ENCODE measurements around the gene DNAJC1.
"Not testable (repeated sequence)": the region's sequence is repeated elsewhere in the genome, so short reads cannot be mapped to it uniquely, and the experiment has no call there.

Gene DNAJC1

DNA sequence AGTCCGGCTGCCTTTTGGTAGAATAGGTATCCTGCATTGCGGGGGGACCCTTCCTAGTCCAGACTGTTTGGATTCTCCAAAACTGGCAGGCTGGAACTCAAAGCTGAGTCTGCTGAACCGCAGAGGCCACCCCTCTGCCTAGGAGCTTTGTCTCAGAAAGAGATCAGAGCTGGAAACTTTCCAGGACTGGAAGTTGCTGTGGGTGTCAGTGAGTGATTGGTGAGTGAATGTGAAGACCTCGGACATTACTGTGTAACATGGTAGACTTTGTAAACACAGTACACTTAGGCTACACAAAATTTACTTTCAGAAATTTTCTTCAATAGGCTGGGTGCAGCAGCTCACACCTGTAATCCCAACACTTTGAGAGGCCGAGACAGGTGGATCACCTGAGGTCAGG lies 103.8 kb downstream of the DNAJC1 start:
- DNase-seq = no peak

DNA sequence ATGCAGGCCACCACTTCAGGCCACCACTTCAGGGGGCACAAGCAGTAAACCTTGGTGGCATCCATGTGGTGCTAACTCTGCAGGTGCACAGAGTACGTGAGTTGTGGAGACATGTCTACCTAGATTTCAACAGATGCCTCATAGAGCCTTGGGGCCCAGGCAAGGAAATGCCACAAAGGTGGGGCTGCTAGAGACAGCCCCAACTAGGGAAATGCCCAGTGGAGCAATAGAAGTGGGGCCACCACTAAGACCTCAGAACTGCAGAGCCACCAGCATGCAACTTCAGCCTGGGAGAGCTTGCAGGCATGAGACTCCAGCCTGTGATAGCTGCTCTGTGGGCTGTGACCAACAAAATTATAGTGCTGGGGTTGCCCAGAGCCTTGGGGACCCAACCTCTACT lies 107.6 kb downstream of the DNAJC1 start:
- DNase-seq = no peak

DNA sequence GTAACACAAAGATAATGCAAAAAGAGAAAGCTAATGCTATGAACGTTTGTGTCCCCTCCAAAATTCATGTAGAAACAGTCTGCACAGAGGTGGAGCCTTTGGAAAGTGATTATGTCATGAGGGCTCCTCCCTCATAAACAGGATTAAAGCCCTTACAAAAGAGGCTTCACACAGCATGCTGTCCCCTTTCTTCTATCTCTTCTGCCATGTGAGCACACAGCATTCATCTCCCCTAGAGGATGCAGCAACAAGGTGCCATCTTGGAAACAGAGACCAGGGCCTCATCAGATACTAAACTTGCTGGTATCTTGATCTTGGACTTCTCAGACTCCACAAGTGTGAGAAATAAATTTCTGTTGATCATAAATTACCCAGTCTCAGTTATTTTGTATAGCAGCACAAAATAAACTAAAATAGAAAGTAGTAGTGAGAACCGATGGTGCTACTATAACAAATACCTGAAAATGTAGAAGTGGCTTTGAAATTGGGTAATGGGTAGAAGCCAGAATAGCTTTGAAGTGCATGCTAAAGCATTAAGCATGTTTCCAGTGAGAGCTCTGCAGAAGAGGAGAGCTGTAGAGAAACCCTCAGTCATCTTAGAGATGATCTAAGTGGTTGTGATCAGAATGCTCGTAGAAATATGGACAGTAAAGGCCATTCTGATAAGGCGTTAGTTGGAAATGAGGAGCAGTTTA lies 108.7 kb downstream of the DNAJC1 start:
- DNase-seq = no peak

DNA sequence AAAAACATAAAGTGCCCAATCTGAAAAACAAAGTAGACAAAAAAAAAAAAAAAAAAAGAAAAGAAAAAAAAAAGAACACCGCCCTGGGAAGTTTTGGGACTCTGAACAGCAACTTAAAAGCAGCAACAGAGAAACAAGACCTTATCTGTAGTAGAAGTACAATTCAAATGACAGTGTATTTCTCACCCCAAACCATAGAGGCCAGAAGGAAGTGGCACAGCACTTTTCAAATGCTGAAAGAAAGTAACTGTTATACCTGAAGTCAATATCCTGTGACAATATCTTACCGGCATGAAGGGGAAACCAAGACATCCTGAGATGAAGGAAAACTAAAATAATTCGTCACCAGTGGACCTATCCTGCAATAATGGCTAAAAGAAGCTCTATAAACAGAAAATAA lies 112.1 kb downstream of the DNAJC1 start:
- DNase-seq = no peak

DNA sequence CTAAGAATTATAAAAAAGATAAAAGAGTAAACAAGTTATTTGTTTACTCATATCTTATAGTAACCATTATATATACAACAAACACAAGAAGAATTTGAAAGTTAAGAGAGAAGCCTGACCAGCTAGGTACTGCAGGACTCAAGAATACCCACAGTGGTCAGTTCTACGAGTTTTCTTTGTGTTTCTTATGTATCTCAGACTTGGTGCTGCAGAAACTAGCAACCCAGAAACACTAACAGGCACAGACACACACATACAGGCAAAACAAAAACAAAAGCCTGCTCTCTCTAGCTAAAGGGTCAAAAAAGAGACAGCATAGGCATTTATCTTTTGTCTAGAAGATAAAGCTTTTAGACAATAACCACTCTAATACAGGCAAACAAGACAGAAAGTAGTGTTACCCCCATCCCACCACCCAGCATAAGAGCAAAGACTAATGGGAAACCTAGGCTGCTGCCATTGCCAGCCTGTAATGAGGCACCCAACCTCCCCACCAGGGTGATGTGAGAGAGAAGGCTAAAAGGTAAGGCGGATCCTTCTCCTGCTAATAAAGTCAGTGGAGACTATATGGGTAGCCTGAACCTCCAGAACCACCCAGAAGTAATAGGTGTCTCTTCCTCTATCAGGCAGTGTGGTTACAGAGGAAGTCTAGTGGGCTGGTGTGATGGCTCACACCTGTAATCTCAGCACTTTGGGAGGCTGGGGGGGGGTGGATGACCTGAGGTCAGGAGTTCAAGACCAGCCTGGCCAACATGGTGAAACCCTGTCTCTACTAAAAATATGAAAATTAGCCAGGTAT lies 113.9 kb downstream of the DNAJC1 start:
- DNase-seq = no peak

DNA sequence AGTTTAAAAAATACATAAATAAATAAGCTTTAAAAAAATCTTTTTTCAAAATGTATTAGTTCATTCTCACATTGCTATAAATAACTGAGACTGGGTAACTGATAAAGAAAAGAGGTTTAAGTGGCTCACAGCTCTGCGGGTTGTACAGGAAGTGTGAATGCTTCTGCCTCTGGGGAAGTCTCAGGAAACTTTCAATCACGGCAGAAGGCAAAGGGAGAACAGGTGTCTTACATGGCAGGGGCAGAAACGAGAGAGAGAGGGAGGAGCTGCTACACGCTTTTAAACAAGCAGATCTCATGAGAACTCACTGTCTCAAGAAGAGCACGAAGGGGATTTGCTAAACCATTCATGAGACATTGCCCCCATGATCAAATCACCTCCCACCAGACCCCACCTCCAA lies 114.6 kb downstream of the DNAJC1 start:
- no peak for DNase-seq

DNA sequence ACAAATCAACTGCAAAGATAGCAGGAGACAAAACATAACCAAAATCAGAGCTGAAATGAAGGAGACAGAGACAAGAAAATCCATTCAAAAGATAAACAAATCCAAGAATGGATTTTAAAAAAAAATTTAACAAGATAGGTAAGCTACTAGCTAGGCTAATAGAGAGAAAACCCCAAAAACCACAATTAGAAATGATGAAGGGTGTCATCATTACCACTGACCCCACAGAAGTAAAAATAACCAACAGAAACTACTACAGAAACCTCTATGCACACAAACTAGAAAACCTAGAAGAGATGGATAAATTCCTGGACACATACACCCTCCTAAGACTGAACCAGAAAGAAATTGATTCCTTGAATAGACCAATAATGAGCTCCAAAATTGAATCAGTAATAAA lies 117.6 kb downstream of the DNAJC1 start:
- DNase-seq = no peak

DNA sequence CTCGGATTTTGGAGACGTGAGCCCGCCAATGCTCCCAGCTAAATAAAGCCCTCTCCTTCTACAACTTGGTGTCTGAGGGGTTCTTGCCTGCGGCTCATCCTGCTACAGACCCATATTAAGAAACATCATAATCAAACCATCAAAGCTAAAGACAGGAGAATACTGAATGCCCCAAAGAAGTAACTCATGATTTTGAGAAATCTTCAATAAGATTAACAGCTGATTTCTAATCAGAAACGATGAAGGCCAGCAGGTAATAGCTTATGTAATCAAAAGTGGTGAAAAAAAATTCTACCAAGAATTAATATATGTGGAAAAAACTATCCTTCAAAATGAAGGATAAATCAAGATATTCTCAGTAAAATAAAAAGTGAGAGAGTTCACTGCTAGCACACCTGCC lies 130.3 kb downstream of the DNAJC1 start:
- no peak for DNase-seq

DNA sequence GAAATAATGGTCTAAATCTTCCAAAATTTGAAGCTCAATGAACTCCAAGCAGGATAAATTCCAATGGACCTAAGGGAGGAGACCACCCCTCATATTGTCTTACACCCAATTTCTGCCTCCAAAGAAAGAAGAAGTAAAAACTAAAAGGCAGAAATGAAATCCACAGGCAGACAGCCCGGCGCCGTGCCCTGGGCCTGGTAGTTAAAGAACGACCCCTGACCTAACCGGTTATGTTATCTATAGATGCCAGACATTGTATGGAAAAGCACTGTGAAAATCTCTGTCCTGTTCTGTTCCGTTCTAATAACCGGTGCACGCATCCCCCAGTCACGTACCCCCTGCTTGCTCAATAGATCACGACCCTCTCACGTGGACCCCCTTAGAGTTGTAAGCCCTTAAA lies 130.8 kb downstream of the DNAJC1 start:
- not testable (repeated sequence) for DNase-seq

DNA sequence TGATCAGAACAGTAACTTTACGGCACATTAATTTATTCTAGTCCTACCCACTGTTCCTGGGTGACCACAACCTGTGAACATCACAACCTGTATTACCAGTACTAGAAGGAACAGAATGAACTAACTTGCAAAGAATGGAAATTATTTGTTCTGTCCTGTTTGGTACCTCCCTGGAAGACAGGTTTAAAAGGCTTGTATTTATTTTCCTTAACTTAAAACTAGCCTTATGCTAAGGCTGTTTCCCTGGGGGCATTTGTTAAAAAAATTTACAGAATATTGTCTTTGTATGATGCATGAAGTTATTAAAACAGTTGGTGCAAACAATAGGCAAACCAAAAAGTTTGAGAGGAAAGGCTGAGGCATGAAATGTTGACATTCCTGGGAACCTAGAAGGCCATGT lies 132.7 kb downstream of the DNAJC1 start:
- DNase-seq = no peak

DNA sequence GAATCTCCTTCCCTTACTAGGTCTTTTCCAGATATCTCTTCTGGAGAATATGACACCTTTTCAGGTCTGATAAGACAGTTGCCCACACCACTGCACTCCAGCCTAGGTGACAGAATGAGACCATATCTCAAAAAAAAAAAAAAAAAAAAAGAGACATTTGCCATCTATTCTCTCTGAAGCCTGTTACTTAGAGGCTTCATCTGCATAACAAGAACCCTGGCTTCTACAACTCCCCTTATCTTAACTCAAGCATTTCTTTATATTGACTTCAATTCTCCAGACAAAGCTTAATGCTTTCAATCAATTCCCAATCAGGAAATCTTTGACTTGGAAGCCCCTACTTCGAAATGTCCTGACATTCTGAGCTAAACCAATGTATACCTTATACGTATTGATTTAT lies 134.4 kb downstream of the DNAJC1 start:
- DNase-seq = not testable (repeated sequence)

DNA sequence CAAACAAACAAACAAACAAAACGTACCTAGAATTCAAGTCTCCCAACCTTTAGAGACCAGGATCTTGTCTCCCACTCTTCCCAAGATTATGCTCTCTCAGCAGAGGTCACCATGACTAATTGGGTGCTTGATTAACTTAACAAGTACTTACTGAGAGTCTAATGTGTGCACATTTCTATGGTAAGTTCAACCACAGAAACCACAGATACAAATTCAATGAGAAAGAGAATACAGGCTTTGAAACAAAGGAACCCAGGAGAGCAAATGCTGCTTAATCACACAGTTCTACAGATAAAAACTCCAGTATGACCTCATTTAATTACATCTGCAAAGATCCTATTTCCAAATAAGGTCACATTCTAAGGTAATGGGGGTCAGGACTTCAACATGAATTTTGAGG lies 142.8 kb downstream of the DNAJC1 start:
- DNase-seq = no peak

DNA sequence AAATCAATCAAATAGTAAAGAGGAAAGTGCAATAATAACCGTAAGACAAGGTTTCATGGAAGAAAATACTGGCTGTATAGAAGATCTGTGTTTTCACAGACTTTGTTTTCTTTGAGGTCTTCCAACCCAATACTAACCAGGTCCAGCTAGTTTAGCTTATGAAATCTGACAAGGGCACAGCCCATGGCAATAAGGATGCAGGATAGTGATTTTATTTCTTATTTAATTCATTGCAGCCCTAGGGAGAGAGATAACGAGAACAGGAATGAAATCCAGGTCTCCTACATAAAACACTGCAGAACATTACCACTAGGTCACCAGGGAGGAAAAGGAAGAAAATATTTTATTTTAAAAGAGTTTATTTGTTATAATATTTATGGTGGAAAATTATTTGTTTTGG lies 145.1 kb downstream of the DNAJC1 start:
- DNase-seq = no peak

DNA sequence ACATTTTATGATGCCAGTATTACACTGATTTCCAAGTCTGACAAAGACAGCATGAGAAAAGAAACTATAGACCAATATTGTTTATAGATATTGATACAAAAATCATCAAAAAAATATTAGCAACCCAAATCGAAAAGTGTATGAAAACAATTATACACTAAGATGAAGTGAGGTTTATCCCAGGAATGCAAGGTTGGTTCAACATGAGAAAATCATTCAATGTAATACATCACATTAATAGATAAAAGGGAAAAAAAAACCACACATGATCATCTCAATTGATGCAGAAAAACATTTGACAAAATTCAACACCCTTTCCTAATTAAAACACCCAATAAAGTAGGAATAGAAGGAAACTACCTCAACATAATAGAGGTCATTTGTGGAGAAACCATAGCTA lies 153.9 kb downstream of the DNAJC1 start:
- DNase-seq = no peak

DNA sequence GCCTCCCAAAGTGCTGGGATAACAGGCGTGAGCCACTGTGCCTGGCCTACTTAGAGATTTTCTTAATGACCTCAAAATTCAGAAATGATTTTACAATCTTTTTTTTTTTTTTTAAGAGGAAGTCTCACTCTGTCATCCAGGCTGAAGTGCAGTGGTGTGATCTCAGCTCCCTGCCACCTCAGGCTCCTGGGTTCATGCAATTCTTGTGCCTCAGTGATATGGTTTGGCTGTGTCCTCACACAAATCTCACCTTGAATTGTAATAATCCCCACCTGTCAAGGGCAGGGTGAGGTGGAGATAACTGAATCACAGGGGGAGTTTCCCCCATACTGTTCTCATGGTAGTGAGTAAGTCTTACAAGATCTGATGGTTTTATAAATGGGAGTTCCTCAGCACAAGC lies 159.9 kb downstream of the DNAJC1 start:
- no peak for DNase-seq

DNA sequence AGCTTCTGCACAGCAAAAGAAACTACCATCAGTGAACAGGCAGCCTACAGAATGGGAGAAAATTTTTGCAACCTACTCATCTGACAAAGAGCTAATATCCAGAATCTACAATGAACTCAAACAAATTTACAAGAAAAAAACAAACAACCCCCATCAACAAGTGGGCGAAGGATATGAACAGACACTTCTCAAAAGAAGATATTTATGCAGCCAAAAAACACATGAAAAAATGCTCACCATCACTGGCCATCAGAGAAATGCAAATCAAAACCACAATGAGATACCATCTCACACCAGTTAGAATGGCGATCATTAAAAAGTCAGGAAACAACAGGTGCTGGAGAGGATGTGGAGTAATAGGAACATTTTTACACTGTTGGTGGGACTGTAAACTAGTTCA lies 162.3 kb downstream of the DNAJC1 start:
- not testable (repeated sequence) for DNase-seq

DNA sequence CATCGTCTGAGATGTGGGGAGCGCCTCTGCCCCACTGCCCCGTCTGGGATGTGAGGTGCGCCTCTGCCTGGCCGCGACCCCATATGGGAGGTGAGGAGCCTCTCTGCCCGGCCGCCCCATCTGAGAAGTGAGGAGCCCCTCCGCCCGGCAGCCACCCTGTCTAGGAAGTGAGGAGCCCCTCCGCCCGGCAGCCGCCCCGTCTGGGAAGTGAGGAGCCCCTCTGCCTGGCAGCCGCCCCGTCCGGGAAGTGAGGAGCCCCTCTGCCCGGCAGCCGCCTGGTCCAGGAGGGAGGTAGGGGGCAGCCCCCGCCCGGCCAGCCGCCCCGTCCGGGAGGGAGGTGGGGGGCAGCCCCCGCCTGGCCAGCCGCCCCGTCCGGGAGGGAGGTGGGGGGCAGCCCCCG lies 166.0 kb downstream of the DNAJC1 start:
- not testable (repeated sequence) for DNase-seq

DNA sequence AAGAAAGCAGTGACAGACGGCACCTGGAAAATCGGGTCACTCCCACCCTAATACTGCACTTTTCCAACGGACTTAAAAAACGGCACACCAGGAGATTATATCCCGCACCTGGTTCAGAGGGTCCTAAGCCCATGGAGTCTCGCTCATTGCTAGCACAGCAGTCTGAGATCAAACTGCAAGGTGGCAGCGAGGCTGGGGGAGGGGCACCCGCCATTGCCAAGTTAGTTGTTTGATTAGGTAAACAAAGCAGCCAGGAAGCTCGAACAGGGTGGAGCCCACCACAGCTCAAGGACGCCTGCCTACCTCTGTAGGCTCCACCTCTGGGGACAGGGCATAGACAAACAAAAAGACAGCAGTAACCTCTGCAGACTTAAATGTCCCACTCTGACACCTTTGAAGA lies 169.0 kb downstream of the DNAJC1 start:
- not testable (repeated sequence) for DNase-seq

DNA sequence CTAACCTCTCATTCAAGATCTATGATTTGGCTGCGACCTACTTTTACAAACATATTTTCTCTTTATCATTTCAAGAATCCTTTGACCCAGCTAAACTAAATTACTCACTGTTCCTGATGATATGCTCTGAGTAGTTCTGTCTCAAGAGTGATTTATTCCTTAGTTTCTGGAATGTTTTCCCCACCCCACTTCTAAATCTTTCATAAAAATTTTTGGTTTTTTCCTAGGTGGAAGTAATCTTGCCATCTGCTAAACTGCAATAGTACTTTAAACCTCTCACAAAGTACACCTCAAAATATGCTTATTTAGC lies 170.8 kb downstream of the DNAJC1 start:
- no peak for DNase-seq

DNA sequence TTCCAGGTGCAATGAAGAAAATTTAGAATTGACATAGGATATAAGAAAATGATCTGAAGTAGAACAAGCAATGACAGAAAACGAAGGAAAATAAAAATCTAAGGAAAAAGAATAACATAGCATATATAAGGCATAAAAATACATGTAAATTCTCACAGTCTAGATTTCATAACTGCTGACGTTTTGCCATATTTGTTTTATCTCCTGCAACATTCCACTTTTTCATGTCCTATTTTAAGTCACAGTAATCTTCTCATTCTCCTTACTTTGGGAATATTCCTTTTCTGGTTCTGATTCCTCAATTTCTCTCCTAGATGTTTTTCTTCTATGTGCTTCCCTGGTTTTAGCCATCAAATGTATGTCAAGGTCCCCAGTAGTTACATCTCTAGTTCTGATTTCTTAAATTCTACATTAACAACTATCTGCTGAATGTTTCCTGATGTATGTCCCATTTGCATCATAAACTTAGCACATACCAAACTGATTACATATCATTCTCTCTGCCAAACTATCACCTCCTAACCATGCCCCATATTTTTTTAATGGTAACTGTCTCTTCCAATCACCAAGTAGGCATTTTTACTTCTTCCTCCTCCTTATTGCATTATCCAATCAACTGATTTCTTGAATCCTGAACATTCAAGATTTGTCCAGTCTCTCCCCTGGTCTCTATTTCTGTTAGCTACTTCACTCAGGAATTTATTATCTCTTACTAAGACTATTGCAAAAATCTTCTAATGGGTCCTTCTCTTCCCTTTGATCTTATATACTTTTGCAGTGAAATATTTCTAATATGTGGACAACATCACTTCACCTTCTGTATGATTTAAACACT lies 171.3 kb downstream of the DNAJC1 start:
- no peak for DNase-seq

DNA sequence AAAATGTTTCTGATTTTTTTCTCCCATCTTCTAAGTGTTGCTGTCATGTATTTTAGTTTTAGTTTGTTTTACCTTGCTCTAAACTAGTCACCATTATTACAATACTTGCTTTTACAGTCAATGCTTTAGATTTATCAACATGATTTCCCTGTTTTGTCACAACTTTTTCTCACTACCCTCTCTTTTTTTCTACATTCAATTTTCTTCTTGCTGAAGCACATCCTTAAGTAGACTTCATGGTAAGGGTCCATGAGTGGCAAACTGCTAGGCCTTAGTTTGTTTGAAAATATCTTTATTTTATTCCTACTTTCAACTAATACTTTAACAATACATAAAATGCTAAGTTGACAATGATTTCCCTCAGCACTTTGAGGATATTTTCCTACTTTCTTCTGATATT lies 173.5 kb downstream of the DNAJC1 start:
- DNase-seq = no peak

DNA sequence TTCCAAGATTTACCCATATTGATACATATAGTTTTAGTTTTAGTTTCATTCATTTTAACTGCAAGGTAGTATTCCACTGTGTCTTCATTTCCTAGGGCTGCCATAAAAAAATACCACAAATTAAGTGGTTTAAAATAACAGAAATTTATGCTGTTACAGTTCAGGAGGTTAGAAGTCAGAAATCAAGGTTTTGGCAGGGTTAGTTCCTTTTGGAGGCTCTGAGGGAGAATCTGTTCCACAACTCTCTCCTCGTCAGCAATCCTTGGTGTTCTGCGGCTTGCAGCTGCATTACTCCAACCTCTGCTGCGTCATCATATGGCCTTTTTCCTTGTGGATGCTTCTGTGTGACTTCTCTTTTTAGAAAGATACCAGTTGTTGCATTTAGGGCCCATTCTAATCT lies 176.2 kb downstream of the DNAJC1 start:
- no peak for DNase-seq

DNA sequence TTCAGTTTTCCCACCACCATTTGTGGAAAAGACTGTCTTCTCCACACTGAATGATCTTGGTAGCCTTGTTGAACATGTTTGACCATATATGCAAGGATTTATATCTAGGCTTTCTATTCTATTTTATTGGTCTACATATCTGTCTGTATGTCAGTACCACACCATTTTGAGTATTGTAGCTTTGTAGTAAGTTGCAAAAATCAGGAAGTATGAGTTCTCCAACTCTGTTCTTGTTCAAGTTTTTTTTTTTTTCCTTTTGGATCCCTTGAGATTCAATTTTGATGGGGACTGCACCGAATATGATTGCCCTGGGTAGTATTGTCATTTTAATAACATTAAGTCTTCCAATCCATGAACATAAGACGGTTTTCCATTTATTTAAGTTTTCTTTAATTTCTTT lies 176.8 kb downstream of the DNAJC1 start:
- no peak for DNase-seq

DNA sequence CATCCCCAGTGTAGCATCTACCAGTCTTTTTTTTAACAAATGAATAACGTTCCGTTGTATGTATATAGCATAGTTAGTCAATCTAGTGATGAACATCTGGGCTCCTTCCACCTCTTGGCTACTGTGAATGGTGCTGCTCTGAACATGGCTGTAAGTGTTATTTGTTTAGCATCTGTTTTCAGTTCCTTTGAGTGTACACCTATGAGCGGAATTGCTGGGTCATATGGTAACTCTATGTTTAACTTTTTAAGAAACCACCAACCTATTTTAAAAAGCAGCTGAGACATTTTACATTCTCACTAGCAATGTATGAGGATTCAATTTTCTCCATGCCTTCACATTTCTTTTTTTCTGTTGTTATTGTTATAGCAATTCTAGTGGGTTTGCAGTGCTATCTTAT lies 178.2 kb downstream of the DNAJC1 start:
- DNase-seq = no peak
